HEK293 (cell line): ENCODE data around the gene PCLO.

Experiments used
- EGR2 ChIP-seq: fragments of 450-650 bp; formaldehyde crosslinking; IDR thresholded peaks from 2 replicates; pipeline ENCODE4 v1.5.1; 2016; ENCODE audit warnings: low read depth, missing biosample characterization, missing genetic modification characterization
- SETDB1 ChIP-seq: IDR thresholded peaks from one replicate; pipeline ENCODE4 v1.6.1; 2017; ENCODE audit warnings: mild to moderate bottlenecking, low read length, moderate library complexity, mixed read lengths; ENCODE audit not compliant: insufficient read length
- ZNF530 ChIP-seq: fragments of 450-650 bp; formaldehyde crosslinking; IDR thresholded peaks from 2 replicates; pipeline ENCODE4 v1.5.1; 2016; ENCODE audit warnings: low read depth, missing biosample characterization, missing genetic modification characterization
- TF ChIP-seq, protein P1 (sequence below): fragments of 450-650 bp; formaldehyde crosslinking; IDR thresholded peaks from 2 replicates; pipeline ENCODE4 v1.5.1; 2016; ENCODE audit warnings: missing biosample characterization, missing genetic modification characterization
- TF ChIP-seq, protein P2 (sequence below): fragments of 450-650 bp; formaldehyde crosslinking; conservative IDR thresholded peaks from 2 replicates; pipeline ENCODE4 v1.5.1; 2016; ENCODE audit warnings: low read depth, missing biosample characterization, missing genetic modification characterization
- TF ChIP-seq, protein P3 (sequence below): fragments of 450-650 bp; formaldehyde crosslinking; IDR thresholded peaks from 2 replicates; pipeline ENCODE4 v1.5.1; 2016; ENCODE audit warnings: missing biosample characterization, missing genetic modification characterization
- TF ChIP-seq, protein P4 (sequence below): fragments of 450-650 bp; formaldehyde crosslinking; IDR thresholded peaks from 2 replicates; pipeline ENCODE4 v1.5.1; 2016; ENCODE audit warnings: missing biosample characterization, missing genetic modification characterization

DNA sequence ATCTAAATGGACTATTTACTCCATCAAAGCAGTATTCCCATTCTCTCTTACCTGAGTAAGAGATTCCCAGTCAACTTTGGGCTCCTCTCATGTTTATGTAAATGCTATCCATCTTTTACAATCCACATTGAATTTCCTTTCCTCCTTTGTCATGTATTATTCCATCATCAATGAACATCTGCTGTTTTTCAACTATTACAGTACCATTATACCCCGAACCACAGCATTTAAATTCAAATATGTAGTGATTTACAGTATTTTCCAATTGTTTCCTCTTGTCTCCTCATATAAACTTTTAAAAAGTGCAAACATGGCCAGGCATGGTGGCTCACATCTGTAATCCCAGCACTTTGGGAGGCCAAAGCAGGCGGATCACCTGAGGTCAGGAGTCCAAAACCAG, 20.3 kb downstream of the PCLO start:
- TF ChIP-seq, protein P1, sequence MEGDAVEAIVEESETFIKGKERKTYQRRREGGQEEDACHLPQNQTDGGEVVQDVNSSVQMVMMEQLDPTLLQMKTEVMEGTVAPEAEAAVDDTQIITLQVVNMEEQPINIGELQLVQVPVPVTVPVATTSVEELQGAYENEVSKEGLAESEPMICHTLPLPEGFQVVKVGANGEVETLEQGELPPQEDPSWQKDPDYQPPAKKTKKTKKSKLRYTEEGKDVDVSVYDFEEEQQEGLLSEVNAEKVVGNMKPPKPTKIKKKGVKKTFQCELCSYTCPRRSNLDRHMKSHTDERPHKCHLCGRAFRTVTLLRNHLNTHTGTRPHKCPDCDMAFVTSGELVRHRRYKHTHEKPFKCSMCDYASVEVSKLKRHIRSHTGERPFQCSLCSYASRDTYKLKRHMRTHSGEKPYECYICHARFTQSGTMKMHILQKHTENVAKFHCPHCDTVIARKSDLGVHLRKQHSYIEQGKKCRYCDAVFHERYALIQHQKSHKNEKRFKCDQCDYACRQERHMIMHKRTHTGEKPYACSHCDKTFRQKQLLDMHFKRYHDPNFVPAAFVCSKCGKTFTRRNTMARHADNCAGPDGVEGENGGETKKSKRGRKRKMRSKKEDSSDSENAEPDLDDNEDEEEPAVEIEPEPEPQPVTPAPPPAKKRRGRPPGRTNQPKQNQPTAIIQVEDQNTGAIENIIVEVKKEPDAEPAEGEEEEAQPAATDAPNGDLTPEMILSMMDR (tag by site-specific recombination), result no peak
- TF ChIP-seq ZNF530 (no peak), SETDB1 (no peak), EGR2 (no peak)
- TF ChIP-seq, protein P2, sequence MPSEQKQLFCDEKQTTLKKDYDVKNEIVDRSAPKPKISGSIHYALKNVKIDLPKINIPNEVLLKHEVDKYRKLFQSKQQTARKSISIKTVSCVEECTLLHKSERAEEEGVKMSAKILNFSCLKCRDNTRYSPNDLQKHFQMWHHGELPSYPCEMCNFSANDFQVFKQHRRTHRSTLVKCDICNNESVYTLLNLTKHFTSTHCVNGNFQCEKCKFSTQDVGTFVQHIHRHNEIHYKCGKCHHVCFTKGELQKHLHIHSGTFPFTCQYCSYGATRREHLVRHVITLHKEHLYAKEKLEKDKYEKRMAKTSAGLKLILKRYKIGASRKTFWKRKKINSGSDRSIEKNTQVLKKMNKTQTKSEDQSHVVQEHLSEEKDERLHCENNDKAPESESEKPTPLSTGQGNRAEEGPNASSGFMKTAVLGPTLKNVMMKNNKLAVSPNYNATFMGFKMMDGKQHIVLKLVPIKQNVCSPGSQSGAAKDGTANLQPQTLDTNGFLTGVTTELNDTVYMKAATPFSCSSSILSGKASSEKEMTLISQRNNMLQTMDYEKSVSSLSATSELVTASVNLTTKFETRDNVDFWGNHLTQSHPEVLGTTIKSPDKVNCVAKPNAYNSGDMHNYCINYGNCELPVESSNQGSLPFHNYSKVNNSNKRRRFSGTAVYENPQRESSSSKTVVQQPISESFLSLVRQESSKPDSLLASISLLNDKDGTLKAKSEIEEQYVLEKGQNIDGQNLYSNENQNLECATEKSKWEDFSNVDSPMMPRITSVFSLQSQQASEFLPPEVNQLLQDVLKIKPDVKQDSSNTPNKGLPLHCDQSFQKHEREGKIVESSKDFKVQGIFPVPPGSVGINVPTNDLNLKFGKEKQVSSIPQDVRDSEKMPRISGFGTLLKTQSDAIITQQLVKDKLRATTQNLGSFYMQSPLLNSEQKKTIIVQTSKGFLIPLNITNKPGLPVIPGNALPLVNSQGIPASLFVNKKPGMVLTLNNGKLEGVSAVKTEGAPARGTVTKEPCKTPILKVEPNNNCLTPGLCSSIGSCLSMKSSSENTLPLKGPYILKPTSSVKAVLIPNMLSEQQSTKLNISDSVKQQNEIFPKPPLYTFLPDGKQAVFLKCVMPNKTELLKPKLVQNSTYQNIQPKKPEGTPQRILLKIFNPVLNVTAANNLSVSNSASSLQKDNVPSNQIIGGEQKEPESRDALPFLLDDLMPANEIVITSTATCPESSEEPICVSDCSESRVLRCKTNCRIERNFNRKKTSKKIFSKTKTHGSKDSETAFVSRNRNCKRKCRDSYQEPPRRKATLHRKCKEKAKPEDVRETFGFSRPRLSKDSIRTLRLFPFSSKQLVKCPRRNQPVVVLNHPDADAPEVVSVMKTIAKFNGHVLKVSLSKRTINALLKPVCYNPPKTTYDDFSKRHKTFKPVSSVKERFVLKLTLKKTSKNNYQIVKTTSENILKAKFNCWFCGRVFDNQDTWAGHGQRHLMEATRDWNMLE (tag by site-specific recombination), result no peak
- TF ChIP-seq, protein P3, sequence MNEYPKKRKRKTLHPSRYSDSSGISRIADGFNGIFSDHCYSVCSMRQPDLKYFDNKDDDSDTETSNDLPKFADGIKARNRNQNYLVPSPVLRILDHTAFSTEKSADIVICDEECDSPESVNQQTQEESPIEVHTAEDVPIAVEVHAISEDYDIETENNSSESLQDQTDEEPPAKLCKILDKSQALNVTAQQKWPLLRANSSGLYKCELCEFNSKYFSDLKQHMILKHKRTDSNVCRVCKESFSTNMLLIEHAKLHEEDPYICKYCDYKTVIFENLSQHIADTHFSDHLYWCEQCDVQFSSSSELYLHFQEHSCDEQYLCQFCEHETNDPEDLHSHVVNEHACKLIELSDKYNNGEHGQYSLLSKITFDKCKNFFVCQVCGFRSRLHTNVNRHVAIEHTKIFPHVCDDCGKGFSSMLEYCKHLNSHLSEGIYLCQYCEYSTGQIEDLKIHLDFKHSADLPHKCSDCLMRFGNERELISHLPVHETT (tag by site-specific recombination), result no peak
- TF ChIP-seq, protein P4, sequence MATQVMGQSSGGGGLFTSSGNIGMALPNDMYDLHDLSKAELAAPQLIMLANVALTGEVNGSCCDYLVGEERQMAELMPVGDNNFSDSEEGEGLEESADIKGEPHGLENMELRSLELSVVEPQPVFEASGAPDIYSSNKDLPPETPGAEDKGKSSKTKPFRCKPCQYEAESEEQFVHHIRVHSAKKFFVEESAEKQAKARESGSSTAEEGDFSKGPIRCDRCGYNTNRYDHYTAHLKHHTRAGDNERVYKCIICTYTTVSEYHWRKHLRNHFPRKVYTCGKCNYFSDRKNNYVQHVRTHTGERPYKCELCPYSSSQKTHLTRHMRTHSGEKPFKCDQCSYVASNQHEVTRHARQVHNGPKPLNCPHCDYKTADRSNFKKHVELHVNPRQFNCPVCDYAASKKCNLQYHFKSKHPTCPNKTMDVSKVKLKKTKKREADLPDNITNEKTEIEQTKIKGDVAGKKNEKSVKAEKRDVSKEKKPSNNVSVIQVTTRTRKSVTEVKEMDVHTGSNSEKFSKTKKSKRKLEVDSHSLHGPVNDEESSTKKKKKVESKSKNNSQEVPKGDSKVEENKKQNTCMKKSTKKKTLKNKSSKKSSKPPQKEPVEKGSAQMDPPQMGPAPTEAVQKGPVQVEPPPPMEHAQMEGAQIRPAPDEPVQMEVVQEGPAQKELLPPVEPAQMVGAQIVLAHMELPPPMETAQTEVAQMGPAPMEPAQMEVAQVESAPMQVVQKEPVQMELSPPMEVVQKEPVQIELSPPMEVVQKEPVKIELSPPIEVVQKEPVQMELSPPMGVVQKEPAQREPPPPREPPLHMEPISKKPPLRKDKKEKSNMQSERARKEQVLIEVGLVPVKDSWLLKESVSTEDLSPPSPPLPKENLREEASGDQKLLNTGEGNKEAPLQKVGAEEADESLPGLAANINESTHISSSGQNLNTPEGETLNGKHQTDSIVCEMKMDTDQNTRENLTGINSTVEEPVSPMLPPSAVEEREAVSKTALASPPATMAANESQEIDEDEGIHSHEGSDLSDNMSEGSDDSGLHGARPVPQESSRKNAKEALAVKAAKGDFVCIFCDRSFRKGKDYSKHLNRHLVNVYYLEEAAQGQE (tag by site-specific recombination), result no peak
